ENCODE results near the gene TSLP. TPM values are rescaled to one million over a fixed set of nuclear protein-coding genes. Genes with fewer than 3 reads are reported as not detected.

TSLP gene
- total and polyA plus RNA-seq, 2 donors from 2014 or later = 0.60 to 1.4 TPM

- H3K9ac ChIP-seq (ENCODE audit: low read length in 3 of 3) = no peak overlapping the region
- H3K4me1 ChIP-seq (ENCODE audit: control insufficient read depth in 2 of 3, insufficient read depth in 2 of 3, low read depth in 1 of 3, low read length in 3 of 3) = no peaks in the 10 kb centered on the region
- FAIRE-seq (no peak), DNase-seq (no peak)
- intact Hi-C loops (cut with DNase I) = no loop called here
- H3K9me3 ChIP-seq (ENCODE audit: control insufficient read depth in 2 of 3, insufficient read depth in 1 of 3, low read length in 3 of 3) = no peaks in the 10 kb centered on the region
- no peak overlapping the region for H3K4me3 ChIP-seq (ENCODE audit: low read length in 3 of 3)
- no peak overlapping the region for H3K27ac ChIP-seq (ENCODE audit: low read depth in 2 of 2, low read length in 2 of 2)
- no peaks in the 10 kb centered on the region for H3K27me3 ChIP-seq (ENCODE audit: control insufficient read depth, insufficient read depth, low read length)
- TF ChIP-seq, protein P1, sequence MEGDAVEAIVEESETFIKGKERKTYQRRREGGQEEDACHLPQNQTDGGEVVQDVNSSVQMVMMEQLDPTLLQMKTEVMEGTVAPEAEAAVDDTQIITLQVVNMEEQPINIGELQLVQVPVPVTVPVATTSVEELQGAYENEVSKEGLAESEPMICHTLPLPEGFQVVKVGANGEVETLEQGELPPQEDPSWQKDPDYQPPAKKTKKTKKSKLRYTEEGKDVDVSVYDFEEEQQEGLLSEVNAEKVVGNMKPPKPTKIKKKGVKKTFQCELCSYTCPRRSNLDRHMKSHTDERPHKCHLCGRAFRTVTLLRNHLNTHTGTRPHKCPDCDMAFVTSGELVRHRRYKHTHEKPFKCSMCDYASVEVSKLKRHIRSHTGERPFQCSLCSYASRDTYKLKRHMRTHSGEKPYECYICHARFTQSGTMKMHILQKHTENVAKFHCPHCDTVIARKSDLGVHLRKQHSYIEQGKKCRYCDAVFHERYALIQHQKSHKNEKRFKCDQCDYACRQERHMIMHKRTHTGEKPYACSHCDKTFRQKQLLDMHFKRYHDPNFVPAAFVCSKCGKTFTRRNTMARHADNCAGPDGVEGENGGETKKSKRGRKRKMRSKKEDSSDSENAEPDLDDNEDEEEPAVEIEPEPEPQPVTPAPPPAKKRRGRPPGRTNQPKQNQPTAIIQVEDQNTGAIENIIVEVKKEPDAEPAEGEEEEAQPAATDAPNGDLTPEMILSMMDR (IDR thresholded peaks at IDR 0.05; ENCODE audit: borderline replicate concordance, extremely low read depth, insufficient read depth) = no peak
- H3K36me3 ChIP-seq (ENCODE audit: control insufficient read depth in 2 of 3, insufficient read depth in 3 of 3, low read length in 3 of 3) = peaks cover 8 to 18% (median 15%) of the 10 kb centered on the region in 3 donors
These were observed 43.7 kb downstream of the TSLP start for GRCh38 chr5:111115229-111115628.

DNA sequence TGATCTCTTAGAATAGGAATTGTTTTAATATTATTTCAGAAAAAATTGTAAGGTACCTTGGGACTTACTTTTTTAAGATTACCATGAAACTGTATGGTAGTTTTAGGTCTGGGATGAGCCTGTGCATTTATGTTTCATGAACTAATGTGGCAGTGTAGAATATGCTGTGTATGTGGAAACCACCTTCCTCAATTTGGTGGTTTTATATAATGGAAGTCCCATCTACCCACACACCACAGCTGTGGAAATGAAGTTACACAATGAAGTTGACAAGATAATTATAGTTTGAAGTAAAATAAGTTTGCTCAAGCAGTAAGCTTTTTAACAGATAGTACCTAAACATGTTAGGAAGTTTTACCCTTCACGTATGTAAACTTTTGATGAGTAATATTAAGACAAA lies 45.0 kb downstream of the TSLP start:
- H3K4me3 ChIP-seq (ENCODE audit: low read length in 3 of 3) = no peak overlapping the region
- H3K9me3 ChIP-seq (ENCODE audit: control insufficient read depth in 2 of 3, insufficient read depth in 1 of 3, low read length in 3 of 3) = no peaks in the 10 kb centered on the region
- no peaks in the 10 kb centered on the region for H3K27me3 ChIP-seq (ENCODE audit: control insufficient read depth, insufficient read depth, low read length)
- intact Hi-C loops (cut with DNase I) = no loop called here
- peaks cover 10 to 19% (median 17%) of the 10 kb centered on the region in 3 donors for H3K36me3 ChIP-seq (ENCODE audit: control insufficient read depth in 2 of 3, insufficient read depth in 3 of 3, low read length in 3 of 3)
- no peak overlapping the region for H3K9ac ChIP-seq (ENCODE audit: low read length in 3 of 3)
- no peak overlapping the region for H3K27ac ChIP-seq (ENCODE audit: low read depth in 2 of 2, low read length in 2 of 2)
- TF ChIP-seq, protein P1 (IDR thresholded peaks at IDR 0.05; ENCODE audit: borderline replicate concordance, extremely low read depth, insufficient read depth) = no peak
- FAIRE-seq (no peak), DNase-seq (no peak)
- H3K4me1 ChIP-seq (ENCODE audit: control insufficient read depth in 2 of 3, insufficient read depth in 2 of 3, low read depth in 1 of 3, low read length in 3 of 3) = no peaks in the 10 kb centered on the region

DNA sequence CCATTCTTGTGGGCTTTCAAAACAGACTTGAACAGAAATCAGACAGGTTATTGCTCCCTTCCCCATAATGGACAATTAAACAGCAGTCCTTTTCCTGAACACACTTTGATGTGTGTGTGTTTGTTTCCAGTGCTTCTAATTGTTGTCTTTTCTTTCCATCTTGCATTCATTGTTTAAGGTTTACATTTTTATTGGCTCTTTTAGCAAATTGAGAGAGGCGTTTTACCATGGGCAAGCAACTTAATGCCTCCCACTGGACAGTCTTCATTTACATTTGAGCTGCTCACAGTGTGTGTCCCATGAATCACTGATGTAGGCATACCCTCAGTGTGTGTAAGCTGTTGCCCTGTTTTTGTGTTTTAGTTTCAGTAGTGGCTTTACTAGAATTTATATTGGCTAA lies 45.6 kb downstream of the TSLP start:
- Histone ChIP-seq H3K4me3 (ENCODE audit: low read length in 3 of 3) (no peak overlapping the region), H3K9ac (ENCODE audit: low read length in 3 of 3) (no peak overlapping the region), H3K27ac (ENCODE audit: low read depth in 2 of 2, low read length in 2 of 2) (no peak overlapping the region), H3K4me1 (ENCODE audit: control insufficient read depth in 2 of 3, insufficient read depth in 2 of 3, low read depth in 1 of 3, low read length in 3 of 3) (no peaks in the 10 kb centered on the region), H3K9me3 (ENCODE audit: control insufficient read depth in 2 of 3, insufficient read depth in 1 of 3, low read length in 3 of 3) (no peaks in the 10 kb centered on the region), H3K27me3 (ENCODE audit: control insufficient read depth, insufficient read depth, low read length) (no peaks in the 10 kb centered on the region), H3K36me3 (ENCODE audit: control insufficient read depth in 2 of 3, insufficient read depth in 3 of 3, low read length in 3 of 3) (peaks cover 10 to 25% (median 18%) of the 10 kb centered on the region in 3 donors)
- no peak for DNase-seq
- TF ChIP-seq, protein P1 (IDR thresholded peaks at IDR 0.05; ENCODE audit: borderline replicate concordance, extremely low read depth, insufficient read depth) = no peak
- no peak for FAIRE-seq
- intact Hi-C loops (cut with DNase I) = no loop called here

GRCh38 chr5:111119221-111119620 lies 47.7 kb downstream of the TSLP start:
- H3K27me3 ChIP-seq (ENCODE audit: control insufficient read depth, insufficient read depth, low read length) = no peaks in the 10 kb centered on the region
- no peak for FAIRE-seq
- H3K36me3 ChIP-seq (ENCODE audit: control insufficient read depth in 2 of 3, insufficient read depth in 3 of 3, low read length in 3 of 3) = peaks cover 10 to 23% (median 20%) of the 10 kb centered on the region in 3 donors
- intact Hi-C loops (cut with DNase I) = no loop called here
- H3K9me3 ChIP-seq (ENCODE audit: control insufficient read depth in 2 of 3, insufficient read depth in 1 of 3, low read length in 3 of 3) = no peaks in the 10 kb centered on the region
- DNase-seq = no peak
- H3K27ac ChIP-seq (ENCODE audit: low read depth in 2 of 2, low read length in 2 of 2) = no peak overlapping the region
- H3K4me1 ChIP-seq (ENCODE audit: control insufficient read depth in 2 of 3, insufficient read depth in 2 of 3, low read depth in 1 of 3, low read length in 3 of 3) = no peaks in the 10 kb centered on the region
- TF ChIP-seq, protein P1 (IDR thresholded peaks at IDR 0.05; ENCODE audit: borderline replicate concordance, extremely low read depth, insufficient read depth) = no peak
- H3K9ac ChIP-seq (ENCODE audit: low read length in 3 of 3) = no peak overlapping the region
- H3K4me3 ChIP-seq (ENCODE audit: low read length in 3 of 3) = no peak overlapping the region

All from kidney (tissue), 14 donors.